Adrenal gland (tissue), 12 donors: ENCODE measurements around the gene SLC30A7. TPM values are rescaled to one million over a fixed set of nuclear protein-coding genes. Genes with fewer than 3 reads are reported as not detected.
"Not testable (repeated sequence)": the region's sequence is repeated elsewhere in the genome, so short reads cannot be mapped to it uniquely, and the experiment has no call there.

Experiments used
- DNase-seq, 7 donors: peaks; one replicate each; pipeline ENCODE4 v3.0.0-alpha.2; 2019 to 2020
- H3K27ac ChIP-seq, 5 donors: fragments of 200-600 bp; sonication (generic) in 4 of 5; 1 replicate in 3 of 5; 2 replicates in 2 of 5; pipeline versions ENCODE4 v1.5.1 to v1.8.0; 2016 to 2020; ENCODE audit warnings: mild to moderate bottlenecking in 1 of 5
- H3K27me3 ChIP-seq: fragments of 200-600 bp; 2 replicates; pipeline ENCODE4 v1.8.0; 2021
- H3K36me3 ChIP-seq, 2 donors: fragments of 200-600 bp; replicated peaks in 1 of 2; 1 replicate in 1 of 2; 2 replicates in 1 of 2; pipeline versions ENCODE4 v1.5.1 to v1.8.0; 2018 to 2022
- H3K4me1 ChIP-seq, 2 donors: fragments of 200-600 bp; replicated peaks in 1 of 2; 1 replicate in 1 of 2; 2 replicates in 1 of 2; pipeline versions ENCODE4 v1.5.1 to v1.8.0; 2018 to 2021
- H3K4me3 ChIP-seq, 4 donors: fragments of 200-600 bp; sonication (generic) in 3 of 4; one replicate each; pipeline ENCODE4 v1.5.1; 2016 to 2018
- H3K9me3 ChIP-seq, 3 donors: fragments of 200-600 bp; sonication (generic) in 1 of 3; replicated peaks in 1 of 3; 1 replicate in 2 of 3; 2 replicates in 1 of 3; pipeline versions ENCODE4 v1.5.1 to v1.8.0; 2016 to 2021
- POLR2A ChIP-seq, 2 donors: fragments of 450-650 bp; IDR thresholded peaks; one replicate each; pipeline ENCODE4 v1.6.1; 2017; ENCODE audit warnings: antibody characterized with exemption in 2 of 2, mild to moderate bottlenecking in 2 of 2, moderate library complexity in 1 of 2
- WGBS, 4 donors: extraction: QIAGEN DNeasy Blood & Tissue Kit in 2 of 4; methylation state at CpG; one replicate each; pipeline versions ENCODE4 v1.1.5 to v1.1.7; 2013 to 2017; 5-methylcytosine and 5-hydroxymethylcytosine counted together
- intact Hi-C, 2 donors: fragments of 100-400 bp; cut with DNase I; formaldehyde crosslinking; loops; one replicate each; pipeline versions ENCODE4 v1.14.1 to v1.15.0; 2022 to 2023
- polyA plus RNA-seq, 3 donors: library from polyadenylated mRNA; stranded (reverse); fragments of 200-250 nt in 2 of 3; fragments of 350-450 nt in 1 of 3; fragmentation: Illumina TruSeq in 1 of 3; extraction: RNeasy Lipid Tissue Mini Kit (QIAGEN cat#74804) in 1 of 3; gene quantifications; one replicate each; pipeline ENCODE4 v1.2.3, GENCODE V29; 2013 to 2014
- total RNA-seq, 9 donors: library from RNA; depleted of rRNA in 4 of 9; stranded (reverse); fragments of >200 nt in 4 of 9; fragments of 120-200 nt in 1 of 9; fragmentation: NEBNext Ultra II Directional in 1 of 9; extraction: Animal tissue kit (Norgen Biotek cat#: 25700) in 1 of 9; gene quantifications; one replicate each; pipeline versions ENCODE4 v1.1.0 to v1.2.4, GENCODE V29; 2013 to 2023
- TF ChIP-seq, protein P1 (sequence below), 6 experiments: fragments of 450-650 bp in 4 of 6; fragments of 200-600 bp in 2 of 6; sonication (generic) in 1 of 6; IDR thresholded peaks; 1 replicate in 5 of 6; 2 replicates in 1 of 6; pipeline versions ENCODE4 v1.5.1 to v1.8.0; 2016 to 2021; ENCODE audit warnings: antibody characterized with exemption in 6 of 6, mild to moderate bottlenecking in 2 of 6, moderate library complexity in 1 of 6
- donor health status: healthy with polysubstance abuse.
- donor health status: Bipolar disorder and iron deficiency.
- donor health status: DM: yes; HTN: yes; CAD: no.
- donor health status: DM: no; HTN: no; CAD: no.
- donor health status: DM: no; HTN: no; CAD: no.
- donor health status: DM: yes; HTN: yes; CAD: no.

SLC30A7 gene
- total and polyA plus RNA-seq, 12 donors: 3.1 to 79.8 (median 30.5) TPM

- Histone ChIP-seq H3K4me3 (no peak overlapping the region), H3K36me3 (no peaks in the 10 kb centered on the region), H3K27ac (no peak overlapping the region), H3K4me1 (no peaks in the 10 kb centered on the region), H3K9me3 (no peaks in the 10 kb centered on the region), H3K27me3 (no peaks in the 10 kb centered on the region)
- intact Hi-C loops: no loop called here
- no peak for DNase-seq
- TF ChIP-seq, protein P1, sequence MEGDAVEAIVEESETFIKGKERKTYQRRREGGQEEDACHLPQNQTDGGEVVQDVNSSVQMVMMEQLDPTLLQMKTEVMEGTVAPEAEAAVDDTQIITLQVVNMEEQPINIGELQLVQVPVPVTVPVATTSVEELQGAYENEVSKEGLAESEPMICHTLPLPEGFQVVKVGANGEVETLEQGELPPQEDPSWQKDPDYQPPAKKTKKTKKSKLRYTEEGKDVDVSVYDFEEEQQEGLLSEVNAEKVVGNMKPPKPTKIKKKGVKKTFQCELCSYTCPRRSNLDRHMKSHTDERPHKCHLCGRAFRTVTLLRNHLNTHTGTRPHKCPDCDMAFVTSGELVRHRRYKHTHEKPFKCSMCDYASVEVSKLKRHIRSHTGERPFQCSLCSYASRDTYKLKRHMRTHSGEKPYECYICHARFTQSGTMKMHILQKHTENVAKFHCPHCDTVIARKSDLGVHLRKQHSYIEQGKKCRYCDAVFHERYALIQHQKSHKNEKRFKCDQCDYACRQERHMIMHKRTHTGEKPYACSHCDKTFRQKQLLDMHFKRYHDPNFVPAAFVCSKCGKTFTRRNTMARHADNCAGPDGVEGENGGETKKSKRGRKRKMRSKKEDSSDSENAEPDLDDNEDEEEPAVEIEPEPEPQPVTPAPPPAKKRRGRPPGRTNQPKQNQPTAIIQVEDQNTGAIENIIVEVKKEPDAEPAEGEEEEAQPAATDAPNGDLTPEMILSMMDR (IDR thresholded peaks at IDR 0.05): no peak
- no peak for TF ChIP-seq POLR2A (IDR thresholded peaks at IDR 0.05)
These were observed 34.6 kb downstream of the SLC30A7 start for GRCh38 chr1:100930494-100930893.

GRCh38 chr1:100931716-100932115, 35.8 kb downstream of the SLC30A7 start:
- Histone ChIP-seq H3K27me3 (no peaks in the 10 kb centered on the region), H3K27ac (no peak overlapping the region), H3K4me3 (no peak overlapping the region), H3K36me3 (no peaks in the 10 kb centered on the region), H3K9me3 (no peaks in the 10 kb centered on the region), H3K4me1 (no peaks in the 10 kb centered on the region)
- no peak for DNase-seq
- intact Hi-C loops: no loop called here
- WGBS, 4 donors: 93 to 100% (median 96%) methylated on average over 1 of the region's 1 CpG
- no peak for TF ChIP-seq POLR2A (IDR thresholded peaks at IDR 0.05)
- TF ChIP-seq, protein P1 (IDR thresholded peaks at IDR 0.05): peak in 1 of 6 experiments; percentile 9

DNA sequence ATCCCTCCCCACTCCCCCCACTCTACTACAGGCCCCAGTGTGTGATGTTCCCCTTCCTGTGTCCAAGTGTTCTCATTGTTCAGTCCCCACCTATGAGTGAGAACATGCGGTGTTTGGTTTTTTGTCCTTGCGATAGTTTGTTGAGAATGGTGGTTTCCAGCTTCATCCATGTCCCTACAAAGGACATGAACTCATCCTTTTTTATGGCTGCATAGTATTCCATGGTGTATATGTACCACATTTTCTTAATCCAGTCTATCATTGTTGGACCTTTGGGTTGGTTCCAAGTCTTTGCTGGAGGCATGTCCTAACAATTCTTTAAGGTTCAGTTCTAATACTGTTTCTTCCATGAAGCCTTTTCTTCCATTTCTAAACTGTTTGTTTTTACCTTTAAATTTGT, 37.7 kb downstream of the SLC30A7 start:
- intact Hi-C loops, H3K9me3 ChIP-seq, H3K27me3 ChIP-seq, H3K4me1 ChIP-seq, H3K4me3 ChIP-seq, H3K27ac ChIP-seq, H3K36me3 ChIP-seq, DNase-seq: not testable (repeated sequence)
- 96 to 100% (median 99%) methylated on average over 2 of the region's 2 CpGs for WGBS, 4 donors

GRCh38 chr1:100936194-100936967, 40.5 kb downstream of the SLC30A7 start:
- no peak for TF ChIP-seq POLR2A (IDR thresholded peaks at IDR 0.05)
- TF ChIP-seq, protein P1 (IDR thresholded peaks at IDR 0.05): no peak
- Histone ChIP-seq H3K36me3 (peaks cover 0 to 5% of the 10 kb centered on the region in 2 donors), H3K4me3 (no peak overlapping the region), H3K27me3 (no peaks in the 10 kb centered on the region), H3K27ac (no peak overlapping the region), H3K4me1 (no peaks in the 10 kb centered on the region), H3K9me3 (no peaks in the 10 kb centered on the region)
- intact Hi-C loops: no loop called here
- DNase-seq: no peak

- Histone ChIP-seq H3K4me3 (no peak overlapping the region), H3K4me1 (no peaks in the 10 kb centered on the region), H3K27ac (no peak overlapping the region), H3K36me3 (peaks cover 0 to 5% of the 10 kb centered on the region in 2 donors), H3K9me3 (no peaks in the 10 kb centered on the region), H3K27me3 (no peaks in the 10 kb centered on the region)
- TF ChIP-seq POLR2A (IDR thresholded peaks at IDR 0.05): no peak
- TF ChIP-seq, protein P1 (IDR thresholded peaks at IDR 0.05): no peak
- WGBS, 4 donors: 89 to 91% (median 89%) methylated on average over 1 of the region's 1 CpG
- no peak for DNase-seq
- intact Hi-C loops: no loop called here
These were observed 45.2 kb downstream of the SLC30A7 start for GRCh38 chr1:100941098-100941527.
